Measurements from ENCODE around the gene GRID1. TPM values are rescaled to one million over a fixed set of nuclear protein-coding genes. Genes with fewer than 3 reads are reported as not detected.

The GRID1 gene
- total and polyA plus RNA-seq, 10 of the 15 experiments (the other 5 are each of a cell fraction or from before 2014, with no cell fraction given) = 0.04 to 0.62 (median 0.08) TPM; not detected in 5

GRCh38 chr10:86043236-86043635, 323.4 kb downstream of the GRID1 start:
- Histone ChIP-seq H3K27me3 (replicated peaks in 1 of 2; ENCODE audit: control insufficient read depth in 2 of 2, insufficient read depth in 2 of 2, low read length in 1 of 2) (no peaks in the 10 kb centered on the region), H3K4me2 (ENCODE audit: control insufficient read depth, insufficient read depth) (no peak overlapping the region), H3K27ac (ENCODE audit: control insufficient read depth, insufficient read depth) (no peak overlapping the region), H4K20me1 (ENCODE audit: control insufficient read depth, insufficient read depth) (no peaks in the 10 kb centered on the region), H2AFZ (ENCODE audit: control insufficient read depth, low read depth, low read length) (no peak overlapping the region), H3K9ac (ENCODE audit: control insufficient read depth, insufficient read depth, low read length) (no peak overlapping the region), H3K9me3 (replicated peaks; ENCODE audit: control insufficient read depth, insufficient read depth, low read length) (no peaks in the 10 kb centered on the region), H3K4me3 (no peak overlapping the region), H3K4me1 (ENCODE audit: control insufficient read depth, insufficient read depth, low read length) (no peaks in the 10 kb centered on the region), H3K36me3 (ENCODE audit: control insufficient read depth in 2 of 2, insufficient read depth in 2 of 2, low read length in 1 of 2) (no peaks in the 10 kb centered on the region), H3K79me2 (ENCODE audit: control insufficient read depth, insufficient read depth, low read length) (no peaks in the 10 kb centered on the region)
- CTCF ChIA-PET = interaction anchor here (0.6 kb wide), 1 partner anchor 452 kb away, joined by 4 read pairs; no protein-coding TSS in a partner anchor
- DNase-seq (ENCODE audit: low read depth, low spot score) (no peak), ATAC-seq (no peak), FAIRE-seq (no peak)
- 2% methylated on average over 3 of the region's 3 CpGs for WGBS (ENCODE audit: insufficient coverage, insufficient replicate concordance, low lambda C conversion rate, missing lambda C conversion rate)
- in situ Hi-C loops (cut with MboI) = no loop called here
- BruUV-seq (replicated peaks) = no TSS peak
- POLR2A ChIA-PET = no interaction called here
- SMC1A ChIA-PET (ENCODE audit: uncharacterized antibody, unreplicated experiment) = no interaction called here
- intact Hi-C loops (cut with micrococcal nuclease; ENCODE audit: unreplicated experiment) = no loop called here
- RAD21 ChIA-PET (ENCODE audit: unreplicated experiment) = no interaction called here
- TF ChIP-seq, protein P1, sequence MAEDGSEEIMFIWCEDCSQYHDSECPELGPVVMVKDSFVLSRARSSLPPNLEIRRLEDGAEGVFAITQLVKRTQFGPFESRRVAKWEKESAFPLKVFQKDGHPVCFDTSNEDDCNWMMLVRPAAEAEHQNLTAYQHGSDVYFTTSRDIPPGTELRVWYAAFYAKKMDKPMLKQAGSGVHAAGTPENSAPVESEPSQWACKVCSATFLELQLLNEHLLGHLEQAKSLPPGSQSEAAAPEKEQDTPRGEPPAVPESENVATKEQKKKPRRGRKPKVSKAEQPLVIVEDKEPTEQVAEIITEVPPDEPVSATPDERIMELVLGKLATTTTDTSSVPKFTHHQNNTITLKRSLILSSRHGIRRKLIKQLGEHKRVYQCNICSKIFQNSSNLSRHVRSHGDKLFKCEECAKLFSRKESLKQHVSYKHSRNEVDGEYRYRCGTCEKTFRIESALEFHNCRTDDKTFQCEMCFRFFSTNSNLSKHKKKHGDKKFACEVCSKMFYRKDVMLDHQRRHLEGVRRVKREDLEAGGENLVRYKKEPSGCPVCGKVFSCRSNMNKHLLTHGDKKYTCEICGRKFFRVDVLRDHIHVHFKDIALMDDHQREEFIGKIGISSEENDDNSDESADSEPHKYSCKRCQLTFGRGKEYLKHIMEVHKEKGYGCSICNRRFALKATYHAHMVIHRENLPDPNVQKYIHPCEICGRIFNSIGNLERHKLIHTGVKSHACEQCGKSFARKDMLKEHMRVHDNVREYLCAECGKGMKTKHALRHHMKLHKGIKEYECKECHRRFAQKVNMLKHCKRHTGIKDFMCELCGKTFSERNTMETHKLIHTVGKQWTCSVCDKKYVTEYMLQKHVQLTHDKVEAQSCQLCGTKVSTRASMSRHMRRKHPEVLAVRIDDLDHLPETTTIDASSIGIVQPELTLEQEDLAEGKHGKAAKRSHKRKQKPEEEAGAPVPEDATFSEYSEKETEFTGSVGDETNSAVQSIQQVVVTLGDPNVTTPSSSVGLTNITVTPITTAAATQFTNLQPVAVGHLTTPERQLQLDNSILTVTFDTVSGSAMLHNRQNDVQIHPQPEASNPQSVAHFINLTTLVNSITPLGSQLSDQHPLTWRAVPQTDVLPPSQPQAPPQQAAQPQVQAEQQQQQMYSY (CRISPR knock-in tag; IDR thresholded peaks at IDR 0.05) = no peak
- TF ChIP-seq CREM (IDR thresholded peaks at IDR 0.05; ENCODE audit: low read depth) = no peak
- no peak for TF ChIP-seq ZNF274 (IDR thresholded peaks at IDR 0.05; ENCODE audit: insufficient read depth, insufficient read length)
- no peak for TF ChIP-seq RBBP5 (conservative IDR thresholded peaks at IDR 0.05)
- no peak for TF ChIP-seq POLR2AphosphoS2 (IDR thresholded peaks at IDR 0.05; ENCODE audit: low read depth, low read length)
- TF ChIP-seq GABPA (IDR thresholded peaks at IDR 0.05; ENCODE audit: low read depth) = no peak
- TF ChIP-seq NR2C2 (IDR thresholded peaks at IDR 0.05; ENCODE audit: borderline replicate concordance, control insufficient read depth, insufficient read length, low read depth) = no peak
- TF ChIP-seq, protein P2, sequence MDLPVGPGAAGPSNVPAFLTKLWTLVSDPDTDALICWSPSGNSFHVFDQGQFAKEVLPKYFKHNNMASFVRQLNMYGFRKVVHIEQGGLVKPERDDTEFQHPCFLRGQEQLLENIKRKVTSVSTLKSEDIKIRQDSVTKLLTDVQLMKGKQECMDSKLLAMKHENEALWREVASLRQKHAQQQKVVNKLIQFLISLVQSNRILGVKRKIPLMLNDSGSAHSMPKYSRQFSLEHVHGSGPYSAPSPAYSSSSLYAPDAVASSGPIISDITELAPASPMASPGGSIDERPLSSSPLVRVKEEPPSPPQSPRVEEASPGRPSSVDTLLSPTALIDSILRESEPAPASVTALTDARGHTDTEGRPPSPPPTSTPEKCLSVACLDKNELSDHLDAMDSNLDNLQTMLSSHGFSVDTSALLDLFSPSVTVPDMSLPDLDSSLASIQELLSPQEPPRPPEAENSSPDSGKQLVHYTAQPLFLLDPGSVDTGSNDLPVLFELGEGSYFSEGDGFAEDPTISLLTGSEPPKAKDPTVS (IDR thresholded peaks at IDR 0.05; ENCODE audit: low read depth, low read length) = no peak
- no peak for TF ChIP-seq RCOR1 (conservative IDR thresholded peaks at IDR 0.05; ENCODE audit: low read depth, low read length)
- no peak for TF ChIP-seq ZBTB40 (IDR thresholded peaks at IDR 0.05; ENCODE audit: borderline replicate concordance)
- TF ChIP-seq LARP7 (IDR thresholded peaks at IDR 0.05) = no peak
- no peak for TF ChIP-seq ATF7 (IDR thresholded peaks at IDR 0.05; ENCODE audit: low read depth)
- TF ChIP-seq PAX8 (IDR thresholded peaks at IDR 0.05) = no peak
- no peak for TF ChIP-seq KDM1A (IDR thresholded peaks at IDR 0.05; ENCODE audit: borderline replicate concordance)
- TF ChIP-seq RAD21 (IDR thresholded peaks at IDR 0.05; ENCODE audit: insufficient read depth, low read depth, low read length) = no peak
- no peak for TF ChIP-seq SUZ12 (IDR thresholded peaks at IDR 0.05; ENCODE audit: unreplicated experiment)
